Uterus (tissue), 2 donors: ENCODE data around the gene STK11IP.

Source experiments
- CTCF ChIP-seq, 4 experiments: fragments of 200-600 bp in 2 of 4; fragments of 450-650 bp in 2 of 4; sonication (generic) in 2 of 4; IDR thresholded peaks; one replicate each; pipeline ENCODE4 v1.5.1; 2016 to 2019; ENCODE audit warnings: antibody characterized with exemption in 4 of 4, mild to moderate bottlenecking in 2 of 4, moderate library complexity in 1 of 4
- POLR2A ChIP-seq, 2 donors: fragments of 450-650 bp; IDR thresholded peaks; one replicate each; pipeline ENCODE4 v1.6.1; 2016; ENCODE audit warnings: antibody characterized with exemption in 2 of 2, mild to moderate bottlenecking in 1 of 2, moderate library complexity in 1 of 2

- TF ChIP-seq CTCF (IDR thresholded peaks at IDR 0.05) = no peak
- no peak for TF ChIP-seq POLR2A (IDR thresholded peaks at IDR 0.05)
Measured at GRCh38 chr2:219615036-219615435, 17.4 kb downstream of the STK11IP start.
